Psoas muscle (tissue), 8 donors: ENCODE data around the gene MSL3. TPM values are rescaled to one million over a fixed set of nuclear protein-coding genes. Genes with fewer than 3 reads are reported as not detected.
A peak's percentile ranks its signal among the peaks of the same experiment; 100 is the strongest.

Source experiments
- ATAC-seq, 4 donors: fragments of 200-7000 bp; cut with Tn5 transposase; one replicate each; pipeline ENCODE4 v1.9.1; 2020; ENCODE audit warnings: moderate library complexity in 3 of 4, mild to moderate bottlenecking in 2 of 4
- DNase-seq, 2 donors: peaks; one replicate each; pipeline ENCODE4 v3.0.0-alpha.2; 2020
- H3K27ac ChIP-seq: fragments of 200-600 bp; one replicate; pipeline ENCODE4 v1.8.0; 2022
- H3K27me3 ChIP-seq, 3 donors: fragments of 200-600 bp in 1 of 3; one replicate each; pipeline versions ENCODE4 v1.6.1 to v1.8.0; 2013 to 2022; ENCODE audit warnings: low read length in 2 of 3, mild to moderate bottlenecking in 2 of 3, moderate library complexity in 1 of 3; ENCODE audit not compliant: insufficient read depth in 3 of 3
- H3K36me3 ChIP-seq, 2 donors: fragments of 200-600 bp in 1 of 2; one replicate each; pipeline versions ENCODE4 v1.6.1 to v1.8.0; 2013 to 2022; ENCODE audit warnings: low read depth in 1 of 2, mild to moderate bottlenecking in 1 of 2, moderate library complexity in 1 of 2; ENCODE audit not compliant: insufficient read depth in 1 of 2
- H3K4me1 ChIP-seq: fragments of 200-600 bp; one replicate; pipeline ENCODE4 v1.8.0; 2022
- H3K4me3 ChIP-seq: fragments of 200-600 bp; one replicate; pipeline ENCODE4 v1.8.0; 2022; ENCODE audit warnings: mild to moderate bottlenecking
- H3K9me3 ChIP-seq: fragments of 200-600 bp; one replicate; pipeline ENCODE4 v1.8.0; 2022
- WGBS, 3 donors: extraction: QIAGEN DNeasy Blood & Tissue Kit; methylation state at CpG; one replicate each; pipeline versions ENCODE4 v1.1.6 to v1.1.7; 2013; 5-methylcytosine and 5-hydroxymethylcytosine counted together
- intact Hi-C, 2 donors: fragments of 100-400 bp; cut with DNase I; formaldehyde crosslinking; loops; one replicate each; pipeline versions ENCODE4 v1.11.0 to v1.14.2; 2022
- long read RNA-seq, 2 donors: library from polyadenylated mRNA; unstranded; transcript quantifications; one replicate each; pipeline ENCODE4 v2.0.0, GENCODE V29; 2021
- polyA plus RNA-seq, 3 donors: library from polyadenylated mRNA; stranded (reverse); fragments of 200-250 nt; gene quantifications; one replicate each; pipeline ENCODE4 v1.2.3, GENCODE V29; 2013
- total RNA-seq, 4 donors: library from RNA; stranded (reverse); fragmentation: NEBNext Ultra II Directional in 2 of 4; extraction: Animal tissue kit (Norgen Biotek cat#: 25700) in 2 of 4; gene quantifications; one replicate each; pipeline versions ENCODE4 v1.2.1 to v1.2.4, GENCODE V29; 2021 to 2023
- TF ChIP-seq, protein P1 (sequence below): fragments of 200-600 bp; IDR thresholded peaks from one replicate; pipeline ENCODE4 v1.8.0; 2022; ENCODE audit warnings: antibody characterized with exemption
- donor health status: healthy with polysubstance abuse.
- donor health status: DM: no; HTN: no; CAD: no; lungs with moderate emphysema.
- donor health status: Bipolar disorder and iron deficiency.
- donor health status: healthy.
- donor health status: DM: yes; HTN: yes; CAD: no.
- donor health status: DM: no; HTN: no; CAD: no.
- donor health status: DM: no; HTN: no; CAD: no.
- donor health status: DM: yes; HTN: yes; CAD: no.

The MSL3 gene, protein sequence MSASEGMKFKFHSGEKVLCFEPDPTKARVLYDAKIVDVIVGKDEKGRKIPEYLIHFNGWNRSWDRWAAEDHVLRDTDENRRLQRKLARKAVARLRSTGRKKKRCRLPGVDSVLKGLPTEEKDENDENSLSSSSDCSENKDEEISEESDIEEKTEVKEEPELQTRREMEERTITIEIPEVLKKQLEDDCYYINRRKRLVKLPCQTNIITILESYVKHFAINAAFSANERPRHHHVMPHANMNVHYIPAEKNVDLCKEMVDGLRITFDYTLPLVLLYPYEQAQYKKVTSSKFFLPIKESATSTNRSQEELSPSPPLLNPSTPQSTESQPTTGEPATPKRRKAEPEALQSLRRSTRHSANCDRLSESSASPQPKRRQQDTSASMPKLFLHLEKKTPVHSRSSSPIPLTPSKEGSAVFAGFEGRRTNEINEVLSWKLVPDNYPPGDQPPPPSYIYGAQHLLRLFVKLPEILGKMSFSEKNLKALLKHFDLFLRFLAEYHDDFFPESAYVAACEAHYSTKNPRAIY
- total RNA-seq: 10 to 100 TPM; 19.1 to 24.4 (median 20.7) TPM
- polyA plus RNA-seq: 10 to 100 TPM; 20.9 to 52.3 (median 24.0) TPM
- long read RNA-seq, donor 1, transcript MSL3-201 (13 exons, 2,364 nt): major isoform, 10 of 12 reads
- long read RNA-seq, donor 1, partial matches to known transcripts: 0 of 12 reads
- long read RNA-seq, donor 1, other reads (novel, unspliced or antisense): 1 of 12 reads
- long read RNA-seq, donor 2, transcript MSL3-201 (13 exons, 2,364 nt): major isoform, 9 of 15 reads
- long read RNA-seq, donor 2, partial matches to known transcripts: 1 of 15 reads
- long read RNA-seq, donor 2, other reads (novel, unspliced or antisense): 0 of 15 reads

DNA sequence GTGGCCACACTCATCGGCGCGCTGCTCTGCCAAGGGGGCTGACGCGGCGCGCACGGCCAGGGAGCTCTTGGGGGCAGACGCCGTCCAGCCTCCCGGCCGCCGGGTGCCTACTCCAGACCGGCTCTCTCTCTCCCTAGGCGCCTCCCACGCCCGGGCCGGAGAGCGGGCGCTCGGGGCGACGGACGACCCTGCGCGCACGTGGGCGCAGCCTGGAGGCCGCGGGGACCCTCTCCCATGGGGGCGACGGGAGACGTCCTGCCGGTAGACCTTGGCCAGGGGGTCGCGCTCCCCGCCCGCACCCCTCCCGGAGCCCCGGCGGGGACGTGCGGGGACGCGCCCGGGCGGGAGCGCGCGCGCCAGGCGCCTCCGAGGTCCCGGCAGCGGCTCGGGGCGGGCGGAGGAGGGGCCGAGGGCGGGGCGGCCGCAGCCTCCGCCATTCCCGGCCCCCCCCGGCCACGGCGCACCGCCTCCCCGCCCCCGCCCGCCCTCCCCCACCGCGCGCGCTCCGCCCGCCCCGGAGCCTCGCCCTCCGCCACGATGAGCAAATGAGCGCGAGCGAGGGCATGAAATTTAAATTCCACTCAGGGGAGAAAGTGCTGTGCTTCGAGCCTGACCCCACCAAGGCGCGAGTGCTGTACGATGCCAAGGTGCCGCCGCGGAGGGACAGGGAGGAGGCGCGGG, at the start of gene MSL3:
Gene MSL3, plus strand, starts transcription at position 519 of the 681 bp plus-strand sequence. Its CDS starts 27 bp downstream, at position 546.
- no peaks in the 10 kb centered on the region for H3K27me3 ChIP-seq
- intact Hi-C loops: loop anchor here in 1 of 2 donors (5.0 kb wide), 1 partner anchor 36 kb away; no protein-coding TSS in a partner anchor
- H3K4me1 ChIP-seq: peaks cover 9% of the 10 kb centered on the region
- H3K4me3 ChIP-seq: peak within 1 kb of the TSS; percentile 75
- peaks cover 2 to 22% of the 10 kb centered on the region in 2 donors for H3K36me3 ChIP-seq
- peak; percentile 79 to 82 (median 80) for ATAC-seq
- WGBS, 3 donors: 0 to 38% (median 2%) methylated on average over 8 to 59 of the region's 93 CpGs
- TF ChIP-seq, protein P1, sequence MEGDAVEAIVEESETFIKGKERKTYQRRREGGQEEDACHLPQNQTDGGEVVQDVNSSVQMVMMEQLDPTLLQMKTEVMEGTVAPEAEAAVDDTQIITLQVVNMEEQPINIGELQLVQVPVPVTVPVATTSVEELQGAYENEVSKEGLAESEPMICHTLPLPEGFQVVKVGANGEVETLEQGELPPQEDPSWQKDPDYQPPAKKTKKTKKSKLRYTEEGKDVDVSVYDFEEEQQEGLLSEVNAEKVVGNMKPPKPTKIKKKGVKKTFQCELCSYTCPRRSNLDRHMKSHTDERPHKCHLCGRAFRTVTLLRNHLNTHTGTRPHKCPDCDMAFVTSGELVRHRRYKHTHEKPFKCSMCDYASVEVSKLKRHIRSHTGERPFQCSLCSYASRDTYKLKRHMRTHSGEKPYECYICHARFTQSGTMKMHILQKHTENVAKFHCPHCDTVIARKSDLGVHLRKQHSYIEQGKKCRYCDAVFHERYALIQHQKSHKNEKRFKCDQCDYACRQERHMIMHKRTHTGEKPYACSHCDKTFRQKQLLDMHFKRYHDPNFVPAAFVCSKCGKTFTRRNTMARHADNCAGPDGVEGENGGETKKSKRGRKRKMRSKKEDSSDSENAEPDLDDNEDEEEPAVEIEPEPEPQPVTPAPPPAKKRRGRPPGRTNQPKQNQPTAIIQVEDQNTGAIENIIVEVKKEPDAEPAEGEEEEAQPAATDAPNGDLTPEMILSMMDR: no peak
- H3K27ac ChIP-seq: peak within 1 kb of the TSS; percentile 92
- DNase-seq: peak; percentile 78 to 89
- no peaks in the 10 kb centered on the region for H3K9me3 ChIP-seq

DNA sequence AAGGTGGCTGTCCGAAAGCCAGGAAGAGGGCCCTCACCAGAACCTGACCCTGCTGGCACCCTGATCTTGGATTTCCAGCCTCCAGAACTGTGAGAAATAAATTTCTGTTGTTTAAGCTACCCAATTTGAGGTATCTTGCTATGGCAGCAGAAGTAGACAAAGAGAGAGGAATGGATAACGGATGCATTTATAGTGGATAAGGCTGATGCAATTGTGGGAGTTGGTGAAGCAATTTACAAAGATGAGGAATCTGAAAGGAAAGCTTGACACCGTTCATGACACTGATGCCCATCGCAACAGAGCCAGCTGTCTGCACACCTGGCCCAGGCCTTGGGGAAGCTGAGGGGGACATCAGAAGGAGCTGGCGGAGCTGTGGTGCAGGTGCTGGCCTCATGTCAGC, 35.7 kb upstream of the MSL3 start:
- TF ChIP-seq, protein P1: no peak
- Histone ChIP-seq H3K27ac (no peak overlapping the region), H3K27me3 (no peaks in the 10 kb centered on the region), H3K4me1 (peaks cover 13% of the 10 kb centered on the region), H3K9me3 (no peaks in the 10 kb centered on the region), H3K36me3 (no peaks in the 10 kb centered on the region), H3K4me3 (no peak overlapping the region)
- WGBS, 3 donors: 82 to 96% (median 86%) methylated on average over 5 of the region's 5 CpGs
- ATAC-seq: no peak
- no peak for DNase-seq
- intact Hi-C loops: loop anchor here in 1 of 2 donors (5.0 kb wide), 1 partner anchor 35 kb away; the partner anchor contains the start of gene MSL3

DNA sequence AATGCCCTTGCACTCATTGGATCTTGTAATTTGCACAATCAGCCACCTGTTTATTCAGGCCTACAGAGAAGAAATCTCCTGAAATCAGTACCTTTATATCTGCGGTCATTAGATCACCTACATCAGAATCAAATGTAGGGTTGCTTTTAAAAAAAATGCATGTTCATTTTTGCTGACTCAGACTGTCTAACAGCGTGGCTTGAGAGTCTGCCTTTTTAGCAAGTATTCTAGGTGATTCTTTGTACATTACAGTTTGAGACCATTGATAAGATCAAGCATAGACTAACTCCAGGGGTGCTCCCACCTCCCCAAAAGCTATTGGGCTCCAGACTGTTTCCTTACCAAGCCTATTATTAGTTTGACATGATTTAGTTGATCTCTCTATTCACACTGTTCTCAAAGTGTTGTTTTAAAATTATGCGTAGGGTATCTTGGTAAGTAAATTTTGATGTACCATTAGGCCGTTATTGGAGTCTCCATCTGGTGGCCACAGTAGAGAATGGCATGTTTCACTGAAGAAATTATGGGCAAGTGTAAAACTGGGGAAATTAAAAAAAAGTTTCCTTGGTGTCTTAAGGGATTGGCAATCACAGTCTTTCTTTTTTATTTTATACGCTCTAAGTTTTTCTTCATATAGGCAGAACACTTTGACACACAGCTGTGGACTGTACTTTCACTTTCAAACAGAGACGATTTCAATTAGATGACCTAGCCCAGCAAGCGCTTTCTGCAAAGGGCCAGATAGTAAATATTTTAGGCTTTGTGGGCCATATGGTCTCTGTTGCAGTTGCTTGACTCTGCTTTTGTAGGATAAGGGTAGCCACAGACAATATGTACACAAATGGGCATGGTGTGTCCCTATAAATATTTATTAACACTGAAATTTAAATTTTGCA, 33.7 kb upstream of the MSL3 start:
- intact Hi-C loops: loop anchor here (1.0 to 5.0 kb wide), 3 partner anchors 33 to 192 kb away; partner anchors contain the start of gene MSL3 (in 1 of the 2)
- ATAC-seq: peak in 3 of 4 donors; percentile 59 to 83 (median 63)
- H3K4me1 ChIP-seq: peaks cover 13% of the 10 kb centered on the region
- no peaks in the 10 kb centered on the region for H3K9me3 ChIP-seq
- no peaks in the 10 kb centered on the region for H3K36me3 ChIP-seq
- TF ChIP-seq, protein P1: peak; percentile 73
- 36 to 47% (median 44%) methylated on average over 7 of the region's 7 CpGs for WGBS, 3 donors
- H3K27me3 ChIP-seq: no peaks in the 10 kb centered on the region
- no peak overlapping the region for H3K27ac ChIP-seq
- DNase-seq: no peak
- no peak overlapping the region for H3K4me3 ChIP-seq
